ENCODE measurements around the gene FPGT. TPM values are rescaled to one million over a fixed set of nuclear protein-coding genes. Genes with fewer than 3 reads are reported as not detected.

The FPGT gene
- total and polyA plus RNA-seq, 2 donors (not counting 1 experiment from before 2014, with no cell fraction given), result 15.2 to 16.5 TPM

Other genes with a start within 250 kb of the FPGT start
- 1.0 and 1.3 TPM in 2 replicates for gene LRRIQ3, start 66 bp upstream of the FPGT start, total RNA-seq
- gene LRRIQ3, start 66 bp upstream of the FPGT start, polyA plus RNA-seq, result 0.56 and 0.80 TPM in 2 replicates
- gene TNNI3K, start 37.1 kb downstream of the FPGT start, total RNA-seq, result 0.66 and 1.0 TPM in 2 replicates
- 0.27 and 0.91 TPM in 2 replicates for gene TNNI3K, start 37.1 kb downstream of the FPGT start, polyA plus RNA-seq